HL-60/S4 treated with retinoic acid at 250 ng/mL for 4 days and 3 days (cell line): ENCODE measurements around the gene WASF2.
"Not testable (repeated sequence)": the region's sequence is repeated elsewhere in the genome, so short reads cannot be mapped to it uniquely, and the experiment has no call there.

ENCODE experiments used
- in situ Hi-C: fragments of 300-500 bp; cut with MboI; formaldehyde crosslinking; loops from 2 replicates; pipeline ENCODE4 v1.7.0; 2022; ENCODE audit warnings: low sequenced_read_pairs

The WASF2 gene

GRCh38 chr1:27499142-27499541, 9.2 kb upstream of the WASF2 start:
- in situ Hi-C loops, result no loop called here

GRCh38 chr1:27496604-27497155, 6.7 kb upstream of the WASF2 start:
- in situ Hi-C loops, result no loop called here

GRCh38 chr1:27492796-27493195, 2.8 kb upstream of the WASF2 start:
- in situ Hi-C loops, result no loop called here

- in situ Hi-C loops, result no loop called here
Observed at GRCh38 chr1:27491748-27492700, 2.1 kb upstream of the WASF2 start.

GRCh38 chr1:27489501-27489972, 430 bp downstream of the WASF2 start:
- in situ Hi-C loops, result no loop called here

GRCh38 chr1:27487966-27488884, 1.7 kb downstream of the WASF2 start:
- in situ Hi-C loops, result no loop called here

- in situ Hi-C loops, result no loop called here
Observed at GRCh38 chr1:27485363-27485762, 4.6 kb downstream of the WASF2 start.

- in situ Hi-C loops, result no loop called here
Observed at GRCh38 chr1:27483659-27484058, 6.3 kb downstream of the WASF2 start.

- in situ Hi-C loops, result no loop called here
Observed at GRCh38 chr1:27481994-27482620, 7.9 kb downstream of the WASF2 start.

- in situ Hi-C loops, result no loop called here
Observed at GRCh38 chr1:27478098-27478497, 11.9 kb downstream of the WASF2 start.

- in situ Hi-C loops, result no loop called here
Observed at GRCh38 chr1:27476237-27476636, 13.7 kb downstream of the WASF2 start.

- in situ Hi-C loops, result no loop called here
Observed at GRCh38 chr1:27475720-27476119, 14.2 kb downstream of the WASF2 start.

- in situ Hi-C loops, result no loop called here
Observed at GRCh38 chr1:27473755-27474154, 16.2 kb downstream of the WASF2 start.

- in situ Hi-C loops, result not testable (repeated sequence)
Observed at GRCh38 chr1:27472098-27472497, 17.9 kb downstream of the WASF2 start.

- in situ Hi-C loops, result no loop called here
Observed at GRCh38 chr1:27471477-27471876, 18.5 kb downstream of the WASF2 start.

GRCh38 chr1:27469334-27469733, 20.6 kb downstream of the WASF2 start:
- in situ Hi-C loops, result no loop called here

GRCh38 chr1:27468378-27468777, 21.6 kb downstream of the WASF2 start:
- in situ Hi-C loops, result not testable (repeated sequence)

- in situ Hi-C loops, result no loop called here
Observed at GRCh38 chr1:27464926-27465647, 24.9 kb downstream of the WASF2 start.

GRCh38 chr1:27463916-27464315, 26.1 kb downstream of the WASF2 start:
- in situ Hi-C loops, result not testable (repeated sequence)

- in situ Hi-C loops, result not testable (repeated sequence)
Observed at GRCh38 chr1:27458521-27458920, 31.4 kb downstream of the WASF2 start.
